ENCODE results near the gene DCAF8.

Gene DCAF8

GRCh38 chr1:160220301-160220700, 42.0 kb downstream of the DCAF8 start:
- TF ChIP-seq, protein P1, sequence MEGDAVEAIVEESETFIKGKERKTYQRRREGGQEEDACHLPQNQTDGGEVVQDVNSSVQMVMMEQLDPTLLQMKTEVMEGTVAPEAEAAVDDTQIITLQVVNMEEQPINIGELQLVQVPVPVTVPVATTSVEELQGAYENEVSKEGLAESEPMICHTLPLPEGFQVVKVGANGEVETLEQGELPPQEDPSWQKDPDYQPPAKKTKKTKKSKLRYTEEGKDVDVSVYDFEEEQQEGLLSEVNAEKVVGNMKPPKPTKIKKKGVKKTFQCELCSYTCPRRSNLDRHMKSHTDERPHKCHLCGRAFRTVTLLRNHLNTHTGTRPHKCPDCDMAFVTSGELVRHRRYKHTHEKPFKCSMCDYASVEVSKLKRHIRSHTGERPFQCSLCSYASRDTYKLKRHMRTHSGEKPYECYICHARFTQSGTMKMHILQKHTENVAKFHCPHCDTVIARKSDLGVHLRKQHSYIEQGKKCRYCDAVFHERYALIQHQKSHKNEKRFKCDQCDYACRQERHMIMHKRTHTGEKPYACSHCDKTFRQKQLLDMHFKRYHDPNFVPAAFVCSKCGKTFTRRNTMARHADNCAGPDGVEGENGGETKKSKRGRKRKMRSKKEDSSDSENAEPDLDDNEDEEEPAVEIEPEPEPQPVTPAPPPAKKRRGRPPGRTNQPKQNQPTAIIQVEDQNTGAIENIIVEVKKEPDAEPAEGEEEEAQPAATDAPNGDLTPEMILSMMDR (IDR thresholded peaks at IDR 0.05; ENCODE audit: low read depth, low read length): no peak
- no peak for DNase-seq (ENCODE audit: low read depth in 2 of 2)
- no peak overlapping the region for H3K4me3 ChIP-seq (replicated peaks in 1 of 2; ENCODE audit: low read depth in 2 of 2, low read length in 2 of 2)

DNA sequence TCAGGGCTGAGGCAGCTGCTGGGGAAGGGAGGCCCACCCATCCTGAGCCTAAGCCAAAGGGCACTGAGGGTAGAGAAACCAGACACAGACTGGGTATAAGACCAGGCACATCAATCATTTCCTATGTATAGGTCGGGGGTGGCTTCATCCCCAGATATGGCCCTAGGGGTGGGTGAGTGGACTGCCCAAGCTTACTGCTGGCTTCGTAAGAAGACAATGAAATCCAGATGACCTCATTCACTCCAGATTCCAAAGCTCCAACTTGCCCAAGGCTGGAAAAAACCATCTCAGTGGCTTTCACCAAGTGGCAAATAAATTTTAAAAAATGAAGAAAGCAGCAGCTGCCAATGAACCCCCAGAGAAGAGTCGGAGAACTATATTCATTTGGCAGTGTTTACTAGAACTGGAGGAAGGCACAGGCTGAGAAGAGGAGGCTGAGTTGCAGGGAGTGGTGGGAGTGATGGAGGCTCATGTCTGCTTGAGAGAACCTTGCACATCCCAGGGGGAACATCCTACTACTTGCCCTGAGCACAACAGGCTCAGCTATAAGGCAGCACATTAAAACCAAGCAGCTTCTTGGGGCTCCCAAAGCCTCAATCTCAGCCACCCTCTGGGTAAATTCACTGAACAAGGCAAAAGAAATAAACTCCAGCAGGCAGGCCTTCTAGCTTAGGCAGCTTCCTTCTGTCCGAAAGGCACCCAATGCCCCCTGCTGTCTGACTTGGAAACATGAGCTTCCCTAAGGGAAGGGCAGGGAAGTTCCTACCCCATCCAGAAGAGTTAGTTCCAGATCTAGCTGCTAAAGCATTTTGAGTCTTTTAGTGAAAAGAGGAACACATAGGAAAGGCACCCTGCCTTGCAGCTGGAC, 43.1 kb downstream of the DCAF8 start:
- peak; percentile 75 to 83 for DNase-seq (ENCODE audit: low read depth in 2 of 2)
- TF ChIP-seq, protein P1 (IDR thresholded peaks at IDR 0.05; ENCODE audit: low read depth, low read length): peak; percentile 65
- H3K4me3 ChIP-seq (replicated peaks in 1 of 2; ENCODE audit: low read depth in 2 of 2, low read length in 2 of 2): no peak overlapping the region

- no peak overlapping the region for H3K4me3 ChIP-seq (replicated peaks in 1 of 2; ENCODE audit: low read depth in 2 of 2, low read length in 2 of 2)
- peak; percentile 25 to 32 for DNase-seq (ENCODE audit: low read depth in 2 of 2)
- TF ChIP-seq, protein P1 (IDR thresholded peaks at IDR 0.05; ENCODE audit: low read depth, low read length): no peak
These were observed 44.8 kb downstream of the DCAF8 start for GRCh38 chr1:160217481-160218051.

- no peak for DNase-seq (ENCODE audit: low read depth in 2 of 2)
- H3K4me3 ChIP-seq (replicated peaks in 1 of 2; ENCODE audit: low read depth in 2 of 2, low read length in 2 of 2): no peak overlapping the region
- TF ChIP-seq, protein P1 (IDR thresholded peaks at IDR 0.05; ENCODE audit: low read depth, low read length): no peak
These were observed 46.0 kb downstream of the DCAF8 start for GRCh38 chr1:160216301-160216700.

DNA sequence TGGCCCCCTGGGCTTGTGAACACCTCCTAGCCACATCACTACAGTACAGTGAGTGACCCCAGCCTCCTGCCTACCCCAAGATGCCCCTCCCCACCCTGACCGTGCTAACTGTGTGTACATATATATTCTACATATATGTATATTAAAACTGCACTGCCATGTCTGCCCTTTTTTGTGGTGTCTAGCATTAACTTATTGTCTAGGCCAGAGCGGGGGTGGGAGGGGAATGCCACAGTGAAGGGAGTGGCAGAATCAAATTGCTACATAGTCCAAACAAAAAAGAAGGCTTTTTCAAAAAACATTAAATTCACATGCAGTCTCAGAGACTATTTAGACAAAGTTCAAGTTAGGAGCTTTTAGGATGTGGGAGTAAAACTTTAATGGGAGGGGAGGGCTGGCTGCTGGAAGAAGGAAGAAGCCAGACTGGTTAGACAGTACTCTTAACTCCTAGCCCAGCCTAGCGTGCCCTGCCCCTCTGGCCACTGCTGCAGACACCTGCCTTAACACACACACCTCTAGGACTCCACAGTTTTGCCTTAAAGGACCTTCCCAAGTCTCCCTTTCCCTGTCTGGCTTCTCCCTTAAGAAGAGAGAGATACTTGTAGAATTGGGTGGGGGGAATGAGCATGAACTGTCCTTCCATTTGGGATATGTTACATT, 47.7 kb downstream of the DCAF8 start:
- no peak overlapping the region for H3K4me3 ChIP-seq (replicated peaks in 1 of 2; ENCODE audit: low read depth in 2 of 2, low read length in 2 of 2)
- DNase-seq (ENCODE audit: low read depth in 2 of 2): no peak
- TF ChIP-seq, protein P1 (IDR thresholded peaks at IDR 0.05; ENCODE audit: low read depth, low read length): no peak

GRCh38 chr1:160211046-160211790, 51.1 kb downstream of the DCAF8 start:
- TF ChIP-seq, protein P1 (IDR thresholded peaks at IDR 0.05; ENCODE audit: low read depth, low read length): no peak
- H3K4me3 ChIP-seq (replicated peaks in 1 of 2; ENCODE audit: low read depth in 2 of 2, low read length in 2 of 2): no peak overlapping the region
- DNase-seq (ENCODE audit: low read depth in 2 of 2): peak in 1 of 2 donors; percentile 21

Data from cardiac fibroblast (primary cell).